ENCODE measurements around the gene HDAC2. TPM values are rescaled to one million over a fixed set of nuclear protein-coding genes. Genes with fewer than 3 reads are reported as not detected.
"Not testable (repeated sequence)": the region's sequence is repeated elsewhere in the genome, so short reads cannot be mapped to it uniquely, and the experiment has no call there.

The HDAC2 gene
- total and polyA plus RNA-seq, 2 donors (not counting 3 experiments of a cell fraction or from before 2014, with no cell fraction given), result 121 to 142 TPM

DNA sequence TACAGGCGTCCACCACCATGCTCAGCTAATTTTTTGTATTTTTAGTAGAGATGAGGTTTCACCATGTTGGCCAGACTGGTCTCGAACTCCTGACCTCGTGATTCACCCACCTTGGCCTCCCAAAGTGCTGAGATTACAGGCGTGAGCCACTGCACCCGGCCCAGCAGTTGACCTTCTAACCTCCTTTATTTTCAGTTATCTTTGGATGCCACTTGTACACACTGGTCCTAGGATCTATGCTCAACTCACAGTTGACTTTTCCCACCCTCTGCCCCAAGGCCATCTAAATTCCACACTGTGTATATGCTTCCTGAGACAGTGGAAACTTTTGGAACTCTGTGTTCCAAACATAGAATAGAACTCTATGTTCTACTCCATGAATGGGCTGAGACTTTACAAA, 11.7 kb upstream of the HDAC2 start:
- BruUV-seq (replicated peaks); H3K4me3 ChIP-seq (replicated peaks in 1 of 3; ENCODE audit: insufficient read depth in 1 of 3, low read depth in 1 of 3, low read length in 3 of 3); dilution Hi-C loops (cut with MboI; ENCODE audit: extremely low pct_ligation_motif_present, low sequenced_read_pairs); H3K4me2 ChIP-seq (ENCODE audit: insufficient read depth, low read length); H3K27me3 ChIP-seq (ENCODE audit: control insufficient read depth in 2 of 2, insufficient read depth in 2 of 2, low read length in 2 of 2); POLR2A ChIA-PET; H3K36me3 ChIP-seq (ENCODE audit: control insufficient read depth in 2 of 2, extremely low read depth in 1 of 2, insufficient read depth in 2 of 2, low read length in 2 of 2); H3K79me2 ChIP-seq (ENCODE audit: control insufficient read depth, insufficient read depth, low read length); H3K27ac ChIP-seq (ENCODE audit: insufficient read depth, low read depth, low read length); H4K20me1 ChIP-seq (replicated peaks; ENCODE audit: control insufficient read depth, extremely low read depth, insufficient read depth, low read length); H3K9me3 ChIP-seq (replicated peaks; ENCODE audit: control insufficient read depth, insufficient read depth, low read length); H3K9ac ChIP-seq (replicated peaks; ENCODE audit: extremely low read depth, insufficient read depth, low read length); DNase-seq (ENCODE audit: low read depth, low spot score); H3K9me1 ChIP-seq (replicated peaks; ENCODE audit: control insufficient read depth, extremely low read depth, insufficient read depth, low read length); intact Hi-C loops (cut with micrococcal nuclease); H2AFZ ChIP-seq (ENCODE audit: low read depth, low read length); H3K4me1 ChIP-seq (ENCODE audit: control insufficient read depth, extremely low read depth, insufficient read depth, low read length); FAIRE-seq: not testable (repeated sequence)
- CTCF ChIA-PET, result interaction anchor here (1.2 kb wide), 1 partner anchor 322 kb away, joined by 4 read pairs; no protein-coding TSS in a partner anchor

DNA sequence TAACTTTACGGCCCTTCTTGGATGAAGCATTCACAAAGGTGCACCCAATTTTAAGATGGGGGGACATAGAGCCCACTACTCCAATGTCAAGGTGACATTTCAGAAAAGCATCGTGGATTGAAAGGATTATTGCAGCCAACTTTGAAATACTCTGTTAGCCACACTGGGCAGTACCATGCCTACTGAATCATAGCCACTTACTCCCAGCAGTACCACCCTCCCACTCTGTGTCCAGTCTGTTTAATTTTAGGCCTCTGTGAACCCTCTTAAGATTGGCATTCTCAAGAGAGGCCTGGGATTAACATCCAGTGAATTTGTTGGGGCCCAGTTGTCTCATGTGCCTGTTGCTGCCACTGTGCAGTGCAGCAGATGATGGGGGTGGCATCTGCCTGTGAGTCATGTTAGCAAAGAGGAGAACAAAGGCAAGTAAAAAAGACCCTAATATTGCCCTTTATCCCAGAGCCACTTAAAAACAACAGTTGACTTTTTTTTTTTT, 11.2 kb upstream of the HDAC2 start:
- CTCF ChIA-PET, result interaction anchor here (1.1 to 2.9 kb wide), 6 partner anchors 10 to 1914 kb away, joined by 3 to 93 read pairs (median 41); no protein-coding TSS in a partner anchor

More for the DNA sequence above, 11.2 kb upstream of the HDAC2 start:
- no peak overlapping the region for H3K4me3 ChIP-seq (replicated peaks in 1 of 3; ENCODE audit: insufficient read depth in 1 of 3, low read depth in 1 of 3, low read length in 3 of 3)
- H4K20me1 ChIP-seq (replicated peaks; ENCODE audit: control insufficient read depth, extremely low read depth, insufficient read depth, low read length), result no peaks in the 10 kb centered on the region
- H3K4me1 ChIP-seq (ENCODE audit: control insufficient read depth, extremely low read depth, insufficient read depth, low read length), result no peaks in the 10 kb centered on the region
- DNase-seq (ENCODE audit: low read depth, low spot score), result no peak
- H2AFZ ChIP-seq (ENCODE audit: low read depth, low read length), result no peak overlapping the region
- no peaks in the 10 kb centered on the region for H3K36me3 ChIP-seq (ENCODE audit: control insufficient read depth in 2 of 2, extremely low read depth in 1 of 2, insufficient read depth in 2 of 2, low read length in 2 of 2)
- H3K4me2 ChIP-seq (ENCODE audit: insufficient read depth, low read length), result no peak overlapping the region
- H3K27me3 ChIP-seq (ENCODE audit: control insufficient read depth in 2 of 2, insufficient read depth in 2 of 2, low read length in 2 of 2), result no peaks in the 10 kb centered on the region
- FAIRE-seq, result no peak
- H3K79me2 ChIP-seq (ENCODE audit: control insufficient read depth, insufficient read depth, low read length), result no peaks in the 10 kb centered on the region
- POLR2A ChIA-PET, result no interaction called here
- no peak overlapping the region for H3K9ac ChIP-seq (replicated peaks; ENCODE audit: extremely low read depth, insufficient read depth, low read length)
- dilution Hi-C loops (cut with MboI; ENCODE audit: extremely low pct_ligation_motif_present, low sequenced_read_pairs), result no loop called here
- no peak overlapping the region for H3K27ac ChIP-seq (ENCODE audit: insufficient read depth, low read depth, low read length)
- TF ChIP-seq MAX (IDR thresholded peaks at IDR 0.05; ENCODE audit: insufficient read depth, insufficient read length) (no peak), MYC (IDR thresholded peaks at IDR 0.05; ENCODE audit: low read depth, low read length) (no peak), POLR2A (IDR thresholded peaks at IDR 0.05; ENCODE audit: low read depth, low read length) (no peak), EZH2 (IDR thresholded peaks at IDR 0.05; ENCODE audit: borderline replicate concordance, low read depth, low read length, severe bottlenecking) (no peak), FOS (IDR thresholded peaks at IDR 0.05; ENCODE audit: borderline replicate concordance, insufficient read depth, low read length) (no peak), GATA2 (IDR thresholded peaks at IDR 0.05; ENCODE audit: insufficient read depth, insufficient read length, low read depth, low read length) (no peak), CTCF (IDR thresholded peaks at IDR 0.05; ENCODE audit: extremely low read depth in 1 of 2, insufficient read depth in 1 of 2, low read depth in 1 of 2, low read length in 2 of 2) (no peak), POLR2AphosphoS5 (IDR thresholded peaks at IDR 0.05; ENCODE audit: insufficient read depth, low read depth, low read length) (no peak), JUN (IDR thresholded peaks at IDR 0.05; ENCODE audit: borderline replicate concordance, insufficient read depth, insufficient read length, low read depth) (no peak)
- H3K9me1 ChIP-seq (replicated peaks; ENCODE audit: control insufficient read depth, extremely low read depth, insufficient read depth, low read length), result no peaks in the 10 kb centered on the region
- intact Hi-C loops (cut with micrococcal nuclease), result no loop called here
- H3K9me3 ChIP-seq (replicated peaks; ENCODE audit: control insufficient read depth, insufficient read depth, low read length), result no peaks in the 10 kb centered on the region
- BruUV-seq (replicated peaks), result no TSS peak

Measured in endothelial cell of umbilical vein (primary cell).